H1 (cell line): ENCODE data around the gene CAMTA1. TPM values are rescaled to one million over a fixed set of nuclear protein-coding genes. Genes with fewer than 3 reads are reported as not detected.

Source experiments
- CTCF ChIA-PET: fragments of 300-600 bp; sonication (Branson Sonifier 250); formaldehyde crosslinking; loops from one replicate; lab custom pipeline; 2021; ENCODE audit not compliant: partially characterized antibody; lab: Charles Lee
- POLR2A ChIA-PET: fragments of 300-600 bp; sonication (Branson Sonifier 250); formaldehyde crosslinking; loops from one replicate; lab custom pipeline; 2021; ENCODE audit warnings: inconsistent platforms; ENCODE audit not compliant: partially characterized antibody; lab: Charles Lee
- DNase-seq, 2 experiments: peaks; one replicate each; pipeline versions ENCODE4 v3.0.0 to v3.0.0-alpha.2; 2010 to 2022; ENCODE audit warnings: low spot score in 2 of 2, low read depth in 1 of 2, mixed read lengths in 1 of 2
- FAIRE-seq: peaks from 2 replicates; lab custom pipeline; 2011; peaks lifted over from hg19 to GRCh38; lab: Jason Lieb, UNC
- H2AFZ ChIP-seq: 2 replicates; pipeline ENCODE4 v1.8.1; 2012; ENCODE audit warnings: low read length, inconsistent platforms
- H2AK5ac ChIP-seq: 2 replicates; pipeline ENCODE4 v1.6.1; 2013; ENCODE audit warnings: low read depth, low read length
- H2BK120ac ChIP-seq: replicated peaks from 2 replicates; pipeline ENCODE3; 2013; ENCODE audit warnings: low read depth, low read length, inconsistent platforms
- H2BK12ac ChIP-seq: 2 replicates; pipeline ENCODE4 v1.6.1; 2013; ENCODE audit warnings: low read depth, low read length
- H2BK15ac ChIP-seq: 2 replicates; pipeline ENCODE4 v1.6.1; 2013; ENCODE audit warnings: low read length
- H2BK20ac ChIP-seq: 2 replicates; pipeline ENCODE4 v1.6.1; 2013; ENCODE audit warnings: low read length
- H2BK5ac ChIP-seq: 2 replicates; pipeline ENCODE4 v1.6.1; 2013; ENCODE audit warnings: low read depth, low read length
- H3K14ac ChIP-seq: 2 replicates; pipeline ENCODE4 v1.6.1; 2013; ENCODE audit warnings: inconsistent platforms; ENCODE audit not compliant: insufficient read length
- H3K18ac ChIP-seq: 2 replicates; pipeline ENCODE4 v1.6.1; 2013; ENCODE audit warnings: low read length; ENCODE audit errors: extremely low read depth
- H3K23ac ChIP-seq: 2 replicates; pipeline ENCODE4 v1.6.1; 2013; ENCODE audit warnings: inconsistent platforms; ENCODE audit not compliant: insufficient read length
- H3K23me2 ChIP-seq: 2 replicates; pipeline ENCODE4 v1.6.1; 2013; ENCODE audit warnings: low read depth, low read length
- H3K27ac ChIP-seq: 2 replicates; pipeline ENCODE4 v1.6.1; 2011; ENCODE audit warnings: low read depth, low read length, inconsistent platforms
- H3K27me3 ChIP-seq, 4 experiments: replicated peaks in 1 of 4; 1 replicate in 1 of 4; 2 replicates in 3 of 4; pipeline versions ENCODE4 v1.6.1 to v1.8.1; 2011 to 2013; ENCODE audit warnings: low read length in 3 of 4, mild to moderate bottlenecking in 3 of 4, inconsistent platforms in 2 of 4, mixed read lengths in 2 of 4, moderate library complexity in 1 of 4; ENCODE audit not compliant: control insufficient read depth in 3 of 4, insufficient read depth in 3 of 4; ENCODE audit errors: extremely low read depth in 1 of 4
- H3K36me3 ChIP-seq, 4 experiments: 2 replicates each; pipeline versions ENCODE4 v1.6.1 to v1.8.1; 2011 to 2013; ENCODE audit warnings: mild to moderate bottlenecking in 4 of 4, low read length in 3 of 4, moderate library complexity in 2 of 4, control low read depth in 1 of 4, inconsistent platforms in 1 of 4; ENCODE audit not compliant: insufficient read depth in 4 of 4, control insufficient read depth in 2 of 4
- H3K4ac ChIP-seq: replicated peaks from 2 replicates; pipeline ENCODE3; 2013; ENCODE audit warnings: low read length, low read depth, mixed read lengths, inconsistent platforms; ENCODE audit not compliant: insufficient read length
- H3K4me1 ChIP-seq, 4 experiments: replicated peaks in 1 of 4; 1 replicate in 1 of 4; 2 replicates in 3 of 4; pipeline versions ENCODE4 v1.6.1 to v1.8.1; 2011 to 2013; ENCODE audit warnings: low read length in 3 of 4, inconsistent platforms in 2 of 4, mixed read lengths in 1 of 4; ENCODE audit not compliant: insufficient read depth in 4 of 4, control insufficient read depth in 3 of 4
- H3K4me2 ChIP-seq, 2 experiments: 2 replicates each; pipeline versions ENCODE4 v1.6.1 to v1.8.1; 2011 to 2013; ENCODE audit warnings: low read depth in 2 of 2, low read length in 2 of 2, control low read depth in 1 of 2, inconsistent platforms in 1 of 2, mild to moderate bottlenecking in 1 of 2; ENCODE audit not compliant: insufficient read depth in 1 of 2
- H3K4me3 ChIP-seq, 4 experiments: fragments of 200-600, 300-600 bp in 1 of 4; sonication (generic), shearing (Covaris generic), sonication (Bioruptor Twin) in 1 of 4; 2 replicates each; pipeline versions ENCODE4 v1.5.1 to v1.8.1; 2011 to 2016; ENCODE audit warnings: low read length in 4 of 4, low read depth in 3 of 4, control low read depth in 2 of 4, inconsistent platforms in 2 of 4, mild to moderate bottlenecking in 2 of 4, mixed read lengths in 1 of 4, moderate library complexity in 1 of 4; ENCODE audit not compliant: insufficient read depth in 2 of 4; ENCODE audit errors: extremely low read depth in 1 of 4
- H3K56ac ChIP-seq: replicated peaks from 2 replicates; pipeline ENCODE3; 2013; ENCODE audit warnings: low read depth, mild to moderate bottlenecking, mixed read lengths, low read length, inconsistent platforms; ENCODE audit not compliant: insufficient read length
- H3K79me1 ChIP-seq: 2 replicates; pipeline ENCODE4 v1.6.1; 2013; ENCODE audit warnings: low read depth, low read length, control low read depth
- H3K79me2 ChIP-seq, 2 experiments: 2 replicates each; pipeline versions ENCODE4 v1.6.1 to v1.8.1; 2012 to 2013; ENCODE audit warnings: low read length in 2 of 2, mild to moderate bottlenecking in 2 of 2, inconsistent platforms in 1 of 2; ENCODE audit not compliant: insufficient read depth in 2 of 2, control insufficient read depth in 1 of 2
- H3K9ac ChIP-seq, 4 experiments: replicated peaks in 1 of 4; 1 replicate in 1 of 4; 2 replicates in 3 of 4; pipeline versions ENCODE4 v1.6.1 to v1.8.1; 2011 to 2013; ENCODE audit warnings: low read depth in 3 of 4, low read length in 3 of 4, control low read depth in 2 of 4, mild to moderate bottlenecking in 2 of 4, moderate library complexity in 2 of 4, inconsistent platforms in 1 of 4; ENCODE audit errors: extremely low read depth in 1 of 4
- H3K9me3 ChIP-seq, 2 experiments: 2 replicates each; pipeline versions ENCODE4 v1.6.1 to v1.8.1; 2012 to 2013; ENCODE audit warnings: mild to moderate bottlenecking in 2 of 2, moderate library complexity in 2 of 2, control low read depth in 1 of 2, inconsistent platforms in 1 of 2, low read depth in 1 of 2, low read length in 1 of 2, mixed read lengths in 1 of 2; ENCODE audit not compliant: insufficient read depth in 2 of 2
- H4K20me1 ChIP-seq, 2 experiments: replicated peaks in 1 of 2; 2 replicates each; pipeline versions ENCODE3 to v1.8.1; 2011 to 2013; ENCODE audit warnings: inconsistent platforms in 2 of 2, low read length in 2 of 2, mild to moderate bottlenecking in 1 of 2; ENCODE audit not compliant: insufficient read depth in 2 of 2, control insufficient read depth in 1 of 2
- H4K5ac ChIP-seq: 2 replicates; pipeline ENCODE4 v1.6.1; 2013; ENCODE audit warnings: low read length, low read depth, mixed read lengths, inconsistent platforms; ENCODE audit not compliant: insufficient read length
- H4K8ac ChIP-seq: 2 replicates; pipeline ENCODE4 v1.8.0; 2013; ENCODE audit warnings: mild to moderate bottlenecking, moderate library complexity, low read length, inconsistent platforms; ENCODE audit not compliant: insufficient read depth; ENCODE audit errors: extremely low read depth
- H4K91ac ChIP-seq: replicated peaks from 2 replicates; pipeline ENCODE3; 2013; ENCODE audit warnings: low read length, mixed read lengths, inconsistent platforms; ENCODE audit not compliant: insufficient read length
- BRCA1 ChIP-seq: IDR thresholded peaks from 2 replicates; pipeline ENCODE4 v1.6.1; 2012; ENCODE audit warnings: low read depth, low read length, improper control_type of control experiment
- CHD1 ChIP-seq: IDR thresholded peaks from 2 replicates; pipeline ENCODE4 v1.6.1; 2012; ENCODE audit warnings: low read depth, low read length, improper control_type of control experiment
- EZH2 ChIP-seq: fragments of 200-600 bp; sonication (generic); IDR thresholded peaks from 2 replicates; pipeline ENCODE4 v1.7.1; 2012; ENCODE audit warnings: low read depth, mild to moderate bottlenecking, moderate library complexity, low read length, inconsistent platforms; ENCODE audit not compliant: severe bottlenecking
- KDM5A ChIP-seq: fragments of 200-600 bp; IDR thresholded peaks from 2 replicates; pipeline ENCODE4 v1.7.1; 2012; ENCODE audit warnings: mild to moderate bottlenecking, low read length, inconsistent platforms, mixed read lengths
- RFX5 ChIP-seq: IDR thresholded peaks from 2 replicates; pipeline ENCODE4 v1.6.1; 2011; ENCODE audit warnings: low read depth, low read length, improper control_type of control experiment, borderline replicate concordance
- SRF ChIP-seq: IDR thresholded peaks from 2 replicates; pipeline ENCODE4 v1.6.1; 2011; ENCODE audit warnings: mild to moderate bottlenecking, low read depth, low read length, moderate library complexity
- TAF7 ChIP-seq: optimal IDR thresholded peaks from 2 replicates; pipeline ENCODE3; 2011; ENCODE audit warnings: low read depth, mild to moderate bottlenecking, inconsistent platforms, low read length, moderate library complexity, borderline replicate concordance
- WGBS, 2 experiments: shearing (Covaris generic) in 1 of 2; methylation state at CpG; one replicate each; pipeline versions ENCODE4 v1.1.6 to v1.1.7; 2013 to 2015; ENCODE audit warnings: low lambda C conversion rate in 2 of 2, mixed read lengths in 2 of 2, inconsistent platforms in 1 of 2, low coverage in 1 of 2, missing lambda C conversion rate in 1 of 2; ENCODE audit not compliant: insufficient replicate concordance in 2 of 2, insufficient coverage in 1 of 2, insufficient read length in 1 of 2; ENCODE audit errors: extremely low coverage in 1 of 2, missing lambda C conversion rate in 1 of 2; 5-methylcytosine and 5-hydroxymethylcytosine counted together
- polyA plus RNA-seq, 7 experiments: library from polyadenylated mRNA; depleted of rRNA in 3 of 7; stranded (reverse) in 5 of 7; unstranded in 2 of 7; fragments of >200 nt in 5 of 7; fragments of 200-250 nt in 2 of 7; gene quantifications; 1 replicate in 5 of 7; 2 replicates in 1 of 7; 4 replicates in 1 of 7; pipeline versions ENCODE4 v1.2.1 to v1.2.3, GENCODE V29; 2011 to 2013; ENCODE audit warnings: missing spikeins in 2 of 7, mixed read lengths in 2 of 7
- total RNA-seq: library from RNA; stranded (reverse); fragmentation: NEBNext Ultra II Directional; extraction: Animal tissue kit (Norgen Biotek cat#: 25700); gene quantifications from 2 replicates; pipeline ENCODE4 v1.2.1, GENCODE V29; 2021

CAMTA1 gene
- total and polyA plus RNA-seq, 2 of the 8 experiments (the other 6 are each of a cell fraction or from before 2014, with no cell fraction given): 65.0 to 119 TPM

DNA sequence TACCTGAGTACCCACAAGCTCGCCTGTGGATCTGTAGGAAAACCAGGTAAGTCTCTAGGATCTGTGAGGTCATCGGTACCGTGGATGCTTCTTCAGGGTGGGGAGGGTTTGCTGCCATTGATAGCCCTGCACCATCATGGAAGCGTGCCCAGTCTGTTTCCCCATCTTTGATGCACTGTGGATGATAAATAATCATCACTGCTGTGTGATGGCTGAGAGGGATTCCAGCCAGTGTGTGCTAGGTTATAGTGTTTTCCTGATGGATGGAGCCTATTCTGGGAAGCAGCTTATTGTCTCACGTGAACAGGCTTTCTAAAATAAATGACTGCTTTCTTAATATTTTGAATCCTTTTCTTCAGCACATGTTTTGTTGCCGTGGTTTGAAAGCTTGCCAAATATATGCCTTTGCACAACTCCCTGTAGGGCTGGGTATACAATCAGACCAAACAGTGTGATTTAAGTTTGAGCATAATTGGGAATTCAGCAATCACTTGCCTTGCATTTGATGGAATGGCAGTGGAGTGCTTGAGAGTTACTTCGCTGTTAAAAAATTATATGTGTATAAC is 113.8 kb downstream of the CAMTA1 start:
- no peak overlapping the region for H3K4me3 ChIP-seq
- no peak overlapping the region for H4K8ac ChIP-seq
- no peak overlapping the region for H3K9ac ChIP-seq
- CTCF ChIA-PET: interaction anchor here (1.8 kb wide), 1 partner anchor 9 kb away, joined by 9 read pairs; no protein-coding TSS in a partner anchor
- H3K9me3 ChIP-seq: no peaks in the 10 kb centered on the region
- no peak overlapping the region for H3K23ac ChIP-seq
- no peaks in the 10 kb centered on the region for H3K4me1 ChIP-seq
- DNase-seq (no peak), FAIRE-seq (no peak)
- H3K27ac ChIP-seq: no peak overlapping the region
- no peaks in the 10 kb centered on the region for H3K27me3 ChIP-seq
- 94% methylated on average over 7 of the region's 7 CpGs; no CpG with 5 or more reads in 1 of the 2 experiments for WGBS, 2 experiments
- no peaks in the 10 kb centered on the region for H3K79me2 ChIP-seq
- no peak overlapping the region for H2AK5ac ChIP-seq
- H3K56ac ChIP-seq: no peak overlapping the region
- H3K79me1 ChIP-seq: no peaks in the 10 kb centered on the region; the same call in 1 of the 2 replicates
- POLR2A ChIA-PET: interaction anchor here (1.8 kb wide), 1 partner anchor 13 kb away, joined by 5 read pairs; no protein-coding TSS in a partner anchor
- H2BK15ac ChIP-seq: no peak overlapping the region
- H2BK12ac ChIP-seq: no peak overlapping the region
- no peak overlapping the region for H2BK20ac ChIP-seq
- H3K4me2 ChIP-seq: no peak overlapping the region
- H3K36me3 ChIP-seq: no peaks in the 10 kb centered on the region
- no peak overlapping the region for H2BK5ac ChIP-seq
- no peak overlapping the region for H4K91ac ChIP-seq
- no peak overlapping the region for H2AFZ ChIP-seq
- H2BK120ac ChIP-seq: no peak overlapping the region
- H4K5ac ChIP-seq: no peak overlapping the region
- no peak overlapping the region for H3K4ac ChIP-seq
- H3K18ac ChIP-seq: no peak overlapping the region
- H4K20me1 ChIP-seq: no peaks in the 10 kb centered on the region
- no peak overlapping the region for H3K14ac ChIP-seq
- H3K23me2 ChIP-seq: no peaks in the 10 kb centered on the region
- TF ChIP-seq EZH2 (no peak), SRF (no peak), KDM5A (no peak), RFX5 (no peak), CHD1 (no peak), TAF7 (no peak), BRCA1 (no peak)
